Measurements from ENCODE around the gene CALD1. TPM values are rescaled to one million over a fixed set of nuclear protein-coding genes. Genes with fewer than 3 reads are reported as not detected.

CALD1 gene
- total RNA-seq, 1 experiment from 2014 or later = 1.0 TPM

DNA sequence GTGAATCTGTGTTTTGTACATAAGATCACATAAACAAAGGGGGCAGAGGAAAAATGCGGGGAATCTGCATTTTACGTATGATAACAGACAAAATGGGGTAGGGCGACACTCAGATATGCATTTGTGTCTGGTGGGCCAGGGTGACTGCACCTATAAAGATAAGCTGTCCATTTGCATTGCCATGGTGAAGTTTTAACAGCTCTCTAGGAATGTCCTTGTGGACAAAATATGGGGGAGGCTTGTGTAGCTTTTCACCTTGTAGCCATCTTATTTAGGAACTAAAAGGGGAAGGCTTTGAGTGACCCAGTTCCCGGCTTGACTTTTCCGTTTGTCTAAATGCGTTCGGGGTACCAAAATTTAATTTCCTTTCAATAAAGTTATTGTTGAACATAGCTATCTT is 114.5 kb downstream of the CALD1 start:
- no peak overlapping the region for H2AFZ ChIP-seq (ENCODE audit: low read length)
- H3K27ac ChIP-seq (ENCODE audit: low read length) = no peak overlapping the region
- no peak overlapping the region for H3K4me3 ChIP-seq (ENCODE audit: low read length)
- H3K79me2 ChIP-seq (ENCODE audit: low read length) = no peaks in the 10 kb centered on the region
- H3K4me2 ChIP-seq (ENCODE audit: low read depth, low read length, poor library complexity, severe bottlenecking) = no peak overlapping the region
- H3K27me3 ChIP-seq (ENCODE audit: low read length) = no peaks in the 10 kb centered on the region; the same call in 1 of the 2 replicates
- no peaks in the 10 kb centered on the region for H4K20me1 ChIP-seq (ENCODE audit: insufficient read depth, low read depth, low read length)
- H3K36me3 ChIP-seq (ENCODE audit: insufficient read depth, low read length) = no peaks in the 10 kb centered on the region
- no peaks in the 10 kb centered on the region; the same call in 1 of the 2 replicates for H3K9me3 ChIP-seq (ENCODE audit: low read length)
- no peak overlapping the region for H3K9ac ChIP-seq (ENCODE audit: low read length)
- DNase-seq = no peak
- no peaks in the 10 kb centered on the region for H3K9me2 ChIP-seq (replicated peaks; ENCODE audit: insufficient read depth, low read length)
- H3K4me1 ChIP-seq (ENCODE audit: low read length) = no peaks in the 10 kb centered on the region

- H3K79me2 ChIP-seq (ENCODE audit: low read length) = no peaks in the 10 kb centered on the region
- no peak overlapping the region for H3K4me2 ChIP-seq (ENCODE audit: low read depth, low read length, poor library complexity, severe bottlenecking)
- no peaks in the 10 kb centered on the region for H3K4me1 ChIP-seq (ENCODE audit: low read length)
- H4K20me1 ChIP-seq (ENCODE audit: insufficient read depth, low read depth, low read length) = no peaks in the 10 kb centered on the region
- DNase-seq = no peak
- no peaks in the 10 kb centered on the region; the same call in 1 of the 2 replicates for H3K27me3 ChIP-seq (ENCODE audit: low read length)
- no peaks in the 10 kb centered on the region for H3K9me2 ChIP-seq (replicated peaks; ENCODE audit: insufficient read depth, low read length)
- H2AFZ ChIP-seq (ENCODE audit: low read length) = no peak overlapping the region
- H3K9me3 ChIP-seq (ENCODE audit: low read length) = no peaks in the 10 kb centered on the region; the same call in 1 of the 2 replicates
- no peak overlapping the region for H3K4me3 ChIP-seq (ENCODE audit: low read length)
- no peak overlapping the region for H3K27ac ChIP-seq (ENCODE audit: low read length)
- H3K9ac ChIP-seq (ENCODE audit: low read length) = no peak overlapping the region
- H3K36me3 ChIP-seq (ENCODE audit: insufficient read depth, low read length) = no peaks in the 10 kb centered on the region
Measured at GRCh38 chr7:134894928-134895327, 115.5 kb downstream of the CALD1 start.

- H3K4me1 ChIP-seq (ENCODE audit: low read length) = no peaks in the 10 kb centered on the region
- H3K79me2 ChIP-seq (ENCODE audit: low read length) = no peaks in the 10 kb centered on the region
- no peak overlapping the region for H3K4me3 ChIP-seq (ENCODE audit: low read length)
- H3K9me3 ChIP-seq (ENCODE audit: low read length) = no peaks in the 10 kb centered on the region; the same call in 1 of the 2 replicates
- H3K4me2 ChIP-seq (ENCODE audit: low read depth, low read length, poor library complexity, severe bottlenecking) = no peak overlapping the region
- H3K9me2 ChIP-seq (replicated peaks; ENCODE audit: insufficient read depth, low read length) = no peaks in the 10 kb centered on the region
- H3K9ac ChIP-seq (ENCODE audit: low read length) = no peak overlapping the region
- H4K20me1 ChIP-seq (ENCODE audit: insufficient read depth, low read depth, low read length) = no peaks in the 10 kb centered on the region
- H2AFZ ChIP-seq (ENCODE audit: low read length) = no peak overlapping the region
- DNase-seq = no peak
- H3K36me3 ChIP-seq (ENCODE audit: insufficient read depth, low read length) = no peaks in the 10 kb centered on the region
- no peaks in the 10 kb centered on the region; the same call in 1 of the 2 replicates for H3K27me3 ChIP-seq (ENCODE audit: low read length)
- no peak overlapping the region for H3K27ac ChIP-seq (ENCODE audit: low read length)
Measured at GRCh38 chr7:134896073-134896472, 116.6 kb downstream of the CALD1 start.

DNA sequence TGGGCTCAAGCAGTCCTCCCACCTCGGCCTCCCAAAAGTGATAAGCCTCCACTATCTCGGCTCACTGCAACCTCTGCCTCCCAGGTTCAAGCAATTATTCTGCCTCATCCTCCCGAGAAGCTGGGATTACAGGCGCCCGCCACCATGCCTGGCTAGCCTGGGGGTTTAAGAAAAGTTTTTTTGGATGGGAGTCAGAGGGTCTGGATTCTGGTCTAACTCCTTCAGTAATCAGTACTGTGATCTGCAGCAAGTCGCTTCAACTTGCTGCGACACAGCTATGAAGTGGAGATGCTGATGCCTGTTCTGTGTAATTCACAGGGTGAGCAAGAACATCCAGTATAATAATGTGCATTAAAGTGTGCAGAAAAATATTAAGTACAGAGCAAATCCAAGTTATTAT is 118.5 kb downstream of the CALD1 start:
- Histone ChIP-seq H3K36me3 (ENCODE audit: insufficient read depth, low read length) (no peaks in the 10 kb centered on the region), H2AFZ (ENCODE audit: low read length) (no peak overlapping the region), H4K20me1 (ENCODE audit: insufficient read depth, low read depth, low read length) (no peaks in the 10 kb centered on the region), H3K79me2 (ENCODE audit: low read length) (no peaks in the 10 kb centered on the region), H3K9me2 (replicated peaks; ENCODE audit: insufficient read depth, low read length) (no peaks in the 10 kb centered on the region), H3K4me2 (ENCODE audit: low read depth, low read length, poor library complexity, severe bottlenecking) (no peak overlapping the region), H3K4me1 (ENCODE audit: low read length) (no peaks in the 10 kb centered on the region), H3K9me3 (ENCODE audit: low read length) (no peaks in the 10 kb centered on the region; the same call in 1 of the 2 replicates), H3K9ac (ENCODE audit: low read length) (no peak overlapping the region), H3K27ac (ENCODE audit: low read length) (no peak overlapping the region), H3K4me3 (ENCODE audit: low read length) (no peak overlapping the region), H3K27me3 (ENCODE audit: low read length) (no peaks in the 10 kb centered on the region; the same call in 1 of the 2 replicates)
- no peak for DNase-seq

DNA sequence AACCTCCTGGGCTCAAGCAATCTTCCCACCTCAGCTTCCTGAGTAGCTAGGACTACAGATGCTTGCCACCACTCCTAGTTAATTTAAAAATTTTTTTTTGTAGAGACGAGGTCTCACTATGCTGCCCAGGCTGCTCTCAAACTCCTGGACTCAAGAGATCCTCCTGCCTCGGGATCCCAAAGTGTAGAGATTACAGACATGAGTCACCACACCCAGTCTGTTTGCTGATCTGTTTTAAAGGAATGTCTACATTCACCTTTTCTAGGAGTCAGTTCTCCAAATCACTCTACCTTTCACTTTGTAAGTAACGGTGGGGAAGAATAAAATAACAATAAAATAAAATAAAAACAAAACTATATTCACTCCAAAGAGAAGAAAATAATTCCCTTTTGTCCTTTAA is 120.3 kb downstream of the CALD1 start:
- no peak overlapping the region for H3K4me3 ChIP-seq (ENCODE audit: low read length)
- H3K9ac ChIP-seq (ENCODE audit: low read length) = no peak overlapping the region
- no peaks in the 10 kb centered on the region for H3K4me1 ChIP-seq (ENCODE audit: low read length)
- H4K20me1 ChIP-seq (ENCODE audit: insufficient read depth, low read depth, low read length) = no peaks in the 10 kb centered on the region
- H3K9me2 ChIP-seq (replicated peaks; ENCODE audit: insufficient read depth, low read length) = no peaks in the 10 kb centered on the region
- no peak overlapping the region for H3K27ac ChIP-seq (ENCODE audit: low read length)
- H3K79me2 ChIP-seq (ENCODE audit: low read length) = no peaks in the 10 kb centered on the region
- H3K27me3 ChIP-seq (ENCODE audit: low read length) = no peaks in the 10 kb centered on the region; the same call in 1 of the 2 replicates
- no peaks in the 10 kb centered on the region for H3K36me3 ChIP-seq (ENCODE audit: insufficient read depth, low read length)
- no peak overlapping the region for H2AFZ ChIP-seq (ENCODE audit: low read length)
- no peak for DNase-seq
- no peak overlapping the region for H3K4me2 ChIP-seq (ENCODE audit: low read depth, low read length, poor library complexity, severe bottlenecking)
- H3K9me3 ChIP-seq (ENCODE audit: low read length) = no peaks in the 10 kb centered on the region; the same call in 1 of the 2 replicates

DNA sequence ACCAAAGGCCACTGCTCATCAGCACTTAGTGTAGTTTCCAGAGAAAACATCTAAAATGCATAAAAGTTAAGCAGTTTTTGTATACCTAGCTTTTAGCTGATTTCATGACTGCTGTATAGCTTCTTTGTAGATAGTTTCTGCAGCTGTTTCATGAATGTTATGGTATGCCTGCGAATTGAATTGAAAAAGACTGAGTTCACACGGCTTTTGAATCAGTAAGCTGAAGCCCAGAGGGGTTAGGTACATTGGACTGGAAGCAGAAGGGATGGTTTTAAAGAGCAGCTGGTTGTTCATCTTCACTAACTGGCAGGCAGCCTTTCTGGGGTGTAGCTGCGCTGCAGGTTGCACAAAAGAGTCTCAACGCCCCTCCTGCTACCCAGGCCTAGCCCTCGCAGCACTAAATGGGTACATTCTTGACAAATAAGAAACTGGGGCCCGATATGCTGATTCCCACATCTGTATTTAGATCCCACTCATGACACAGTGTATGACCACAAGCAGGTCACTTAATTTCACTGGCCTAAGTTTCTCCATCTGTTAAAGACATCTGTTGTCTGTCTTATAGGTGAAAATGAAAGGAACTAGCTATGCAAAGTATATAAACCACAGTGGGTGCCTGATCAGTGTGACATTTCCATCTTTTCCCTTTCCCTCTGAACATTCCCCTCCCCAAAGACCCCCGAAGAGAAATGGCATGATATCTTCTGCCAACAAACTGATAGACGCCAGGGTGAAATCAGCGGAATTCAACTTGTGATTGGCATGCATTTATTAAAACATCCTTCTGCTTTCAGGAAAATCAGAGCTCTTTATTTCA is 120.9 kb downstream of the CALD1 start:
- Histone ChIP-seq H3K9me2 (replicated peaks; ENCODE audit: insufficient read depth, low read length) (no peaks in the 10 kb centered on the region), H3K9me3 (ENCODE audit: low read length) (no peaks in the 10 kb centered on the region; the same call in 1 of the 2 replicates), H3K4me1 (ENCODE audit: low read length) (no peaks in the 10 kb centered on the region), H3K4me3 (ENCODE audit: low read length) (no peak overlapping the region), H3K27ac (ENCODE audit: low read length) (no peak overlapping the region), H4K20me1 (ENCODE audit: insufficient read depth, low read depth, low read length) (no peaks in the 10 kb centered on the region), H3K79me2 (ENCODE audit: low read length) (no peaks in the 10 kb centered on the region), H3K9ac (ENCODE audit: low read length) (no peak overlapping the region), H3K4me2 (ENCODE audit: low read depth, low read length, poor library complexity, severe bottlenecking) (no peak overlapping the region), H2AFZ (ENCODE audit: low read length) (no peak overlapping the region), H3K27me3 (ENCODE audit: low read length) (no peaks in the 10 kb centered on the region; the same call in 1 of the 2 replicates), H3K36me3 (ENCODE audit: insufficient read depth, low read length) (no peaks in the 10 kb centered on the region)
- DNase-seq = no peak

GRCh38 chr7:134901389-134902020 is 122.1 kb downstream of the CALD1 start:
- H3K27ac ChIP-seq (ENCODE audit: low read length) = no peak overlapping the region
- no peaks in the 10 kb centered on the region for H3K4me1 ChIP-seq (ENCODE audit: low read length)
- no peak overlapping the region for H3K9ac ChIP-seq (ENCODE audit: low read length)
- H3K9me3 ChIP-seq (ENCODE audit: low read length) = no peaks in the 10 kb centered on the region; the same call in 1 of the 2 replicates
- no peaks in the 10 kb centered on the region for H3K9me2 ChIP-seq (replicated peaks; ENCODE audit: insufficient read depth, low read length)
- no peaks in the 10 kb centered on the region for H3K79me2 ChIP-seq (ENCODE audit: low read length)
- H3K36me3 ChIP-seq (ENCODE audit: insufficient read depth, low read length) = no peaks in the 10 kb centered on the region
- H3K4me3 ChIP-seq (ENCODE audit: low read length) = no peak overlapping the region
- H3K27me3 ChIP-seq (ENCODE audit: low read length) = no peaks in the 10 kb centered on the region; the same call in 1 of the 2 replicates
- no peaks in the 10 kb centered on the region for H4K20me1 ChIP-seq (ENCODE audit: insufficient read depth, low read depth, low read length)
- H3K4me2 ChIP-seq (ENCODE audit: low read depth, low read length, poor library complexity, severe bottlenecking) = no peak overlapping the region
- H2AFZ ChIP-seq (ENCODE audit: low read length) = no peak overlapping the region
- no peak for DNase-seq

- Histone ChIP-seq H3K4me2 (ENCODE audit: low read depth, low read length, poor library complexity, severe bottlenecking) (no peak overlapping the region), H3K27ac (ENCODE audit: low read length) (no peak overlapping the region), H3K36me3 (ENCODE audit: insufficient read depth, low read length) (no peaks in the 10 kb centered on the region), H3K79me2 (ENCODE audit: low read length) (no peaks in the 10 kb centered on the region), H3K9me2 (replicated peaks; ENCODE audit: insufficient read depth, low read length) (no peaks in the 10 kb centered on the region), H2AFZ (ENCODE audit: low read length) (no peak overlapping the region), H3K4me3 (ENCODE audit: low read length) (no peak overlapping the region), H3K9me3 (ENCODE audit: low read length) (no peaks in the 10 kb centered on the region), H4K20me1 (ENCODE audit: insufficient read depth, low read depth, low read length) (no peaks in the 10 kb centered on the region), H3K4me1 (ENCODE audit: low read length) (no peaks in the 10 kb centered on the region), H3K9ac (ENCODE audit: low read length) (no peak overlapping the region), H3K27me3 (ENCODE audit: low read length) (no peaks in the 10 kb centered on the region)
- DNase-seq = no peak
Measured at GRCh38 chr7:134902058-134902457, 122.6 kb downstream of the CALD1 start.

All from Karpas-422 (cell line).